Occipital lobe (tissue), 2 donors: ENCODE results near the gene EVX2. TPM values are rescaled to one million over a fixed set of nuclear protein-coding genes. Genes with fewer than 3 reads are reported as not detected.

Experiments used
- DNase-seq: peaks from one replicate; lab custom pipeline; 2025; lab: John Stamatoyannopoulos, UW
- total RNA-seq: library from RNA; depleted of rRNA; stranded (reverse); fragments of >200 nt; gene quantifications from one replicate; pipeline ENCODE4 v1.2.3, GENCODE V29; 2014

The EVX2 gene
- total RNA-seq, 1 donor from 2014 or later = not detected

DNA sequence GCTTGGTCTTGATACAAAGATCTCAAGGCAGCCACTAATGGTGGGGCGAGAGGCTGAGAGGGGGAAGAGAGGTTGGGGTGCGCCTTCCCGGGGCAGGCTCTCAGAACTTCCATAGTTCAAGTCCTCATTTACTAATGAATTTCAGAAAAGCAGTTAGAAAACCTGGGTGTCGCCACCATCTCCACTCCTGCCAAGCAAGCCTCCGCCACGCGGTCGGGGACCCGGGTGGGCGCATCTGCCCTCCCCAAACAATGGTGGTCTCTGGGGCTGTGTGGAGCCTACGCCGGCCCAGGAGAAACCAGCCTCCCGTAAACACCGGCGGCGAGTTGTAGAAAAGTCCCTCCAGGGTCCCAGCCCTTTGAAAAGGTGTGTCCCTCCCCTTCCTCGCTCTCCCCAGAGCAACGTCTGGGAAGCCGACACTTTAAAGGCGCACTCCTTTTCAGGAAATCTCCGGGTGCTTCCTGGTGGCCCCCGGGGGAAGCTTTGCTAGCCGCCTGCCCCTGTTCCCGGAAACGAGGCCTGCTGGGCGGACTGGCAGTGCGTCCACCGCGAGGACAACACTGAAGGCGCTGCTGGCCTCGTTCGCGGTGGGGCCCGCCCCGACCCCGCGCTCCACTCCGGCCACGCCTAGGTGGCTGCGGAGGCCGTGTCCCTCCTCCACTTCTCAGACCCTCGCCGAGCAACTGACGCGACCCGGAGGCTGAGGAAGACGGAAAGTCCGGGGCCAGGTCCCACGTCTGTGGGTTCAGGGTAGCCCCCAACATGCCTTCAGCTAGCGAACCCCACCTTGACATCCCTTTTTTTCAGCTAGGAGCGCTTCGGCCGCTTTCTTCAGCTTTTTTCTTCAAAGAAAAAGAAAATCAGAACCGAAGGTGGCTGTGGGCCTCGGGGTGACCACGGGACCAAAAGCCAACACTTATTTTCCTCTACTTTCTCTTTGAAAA is 16.8 kb downstream of the EVX2 start:
- no peak for DNase-seq

DNA sequence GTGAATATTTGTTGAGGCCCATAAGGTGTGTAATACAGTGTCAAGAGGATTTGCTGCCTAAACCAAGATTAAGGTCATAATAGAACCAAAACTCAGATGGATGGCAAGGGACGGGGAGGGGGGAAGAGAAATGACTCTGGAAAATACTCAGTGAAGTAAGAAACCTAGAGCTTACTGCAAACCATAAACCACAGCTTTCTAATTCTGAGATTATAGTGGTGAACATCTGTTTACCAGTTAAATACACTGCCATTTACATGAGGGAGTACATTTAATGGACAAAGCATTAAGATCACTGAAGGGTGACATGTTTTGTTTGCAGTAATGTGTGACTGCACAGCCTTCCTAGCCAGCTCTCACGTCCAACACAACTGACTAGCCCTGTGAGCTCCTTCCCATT is 19.8 kb downstream of the EVX2 start:
- DNase-seq = no peak

DNA sequence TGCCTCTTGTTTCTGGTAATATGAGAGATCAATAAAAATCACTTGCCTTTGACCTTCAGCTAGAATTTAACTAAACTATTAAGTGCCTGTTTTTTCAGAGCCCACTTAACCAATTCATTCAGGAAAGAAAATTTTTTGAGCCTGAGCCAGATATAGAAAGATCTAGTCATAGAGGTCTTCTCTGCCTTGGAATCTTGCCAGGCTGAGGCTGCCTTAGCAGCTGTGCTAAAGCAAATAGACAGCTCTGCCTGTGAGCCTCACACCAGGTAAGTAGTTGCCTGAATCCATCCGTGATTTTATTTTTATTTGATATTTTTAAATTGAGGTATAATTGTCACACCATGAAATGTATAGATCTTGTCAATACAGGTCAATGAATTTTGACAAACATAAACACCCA is 27.4 kb downstream of the EVX2 start:
- DNase-seq = no peak

DNA sequence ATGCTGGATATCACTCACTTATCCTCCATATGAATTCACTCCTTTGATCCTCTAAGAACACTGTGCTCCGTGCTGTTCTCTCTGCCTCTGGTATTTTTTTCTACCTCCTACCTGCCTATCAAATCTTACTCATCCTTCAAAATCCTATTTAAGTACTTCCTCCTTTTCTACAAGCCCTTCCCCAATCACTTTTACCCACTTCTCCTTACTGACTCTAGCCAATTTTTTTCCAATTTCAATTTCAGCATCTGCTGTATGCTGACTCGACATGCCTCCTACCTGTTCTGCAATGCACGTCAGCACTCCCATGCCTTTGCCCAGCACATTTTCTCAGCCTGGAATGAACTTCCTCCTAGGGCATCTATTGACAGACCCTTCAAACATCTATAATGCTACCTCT is 44.4 kb downstream of the EVX2 start:
- no peak for DNase-seq

DNA sequence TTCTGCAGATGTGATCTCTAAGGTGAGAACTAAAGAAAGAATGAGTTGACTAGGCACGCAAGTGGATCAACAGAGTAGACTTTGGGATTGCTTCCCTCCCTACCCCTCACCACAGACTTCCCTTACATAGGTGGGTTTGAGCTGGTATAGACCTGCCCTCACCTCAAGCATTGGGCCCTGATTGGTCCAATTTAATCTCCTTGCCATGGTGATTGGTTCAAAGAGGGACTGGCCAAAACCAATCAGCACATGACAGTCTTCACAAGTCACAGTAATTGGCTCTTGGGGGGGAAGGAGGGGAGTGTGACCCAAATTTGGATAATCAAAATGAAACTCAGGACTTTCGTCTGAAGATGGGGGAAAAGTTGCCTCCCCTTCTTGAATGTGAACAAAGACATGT is 45.1 kb downstream of the EVX2 start:
- DNase-seq = no peak

DNA sequence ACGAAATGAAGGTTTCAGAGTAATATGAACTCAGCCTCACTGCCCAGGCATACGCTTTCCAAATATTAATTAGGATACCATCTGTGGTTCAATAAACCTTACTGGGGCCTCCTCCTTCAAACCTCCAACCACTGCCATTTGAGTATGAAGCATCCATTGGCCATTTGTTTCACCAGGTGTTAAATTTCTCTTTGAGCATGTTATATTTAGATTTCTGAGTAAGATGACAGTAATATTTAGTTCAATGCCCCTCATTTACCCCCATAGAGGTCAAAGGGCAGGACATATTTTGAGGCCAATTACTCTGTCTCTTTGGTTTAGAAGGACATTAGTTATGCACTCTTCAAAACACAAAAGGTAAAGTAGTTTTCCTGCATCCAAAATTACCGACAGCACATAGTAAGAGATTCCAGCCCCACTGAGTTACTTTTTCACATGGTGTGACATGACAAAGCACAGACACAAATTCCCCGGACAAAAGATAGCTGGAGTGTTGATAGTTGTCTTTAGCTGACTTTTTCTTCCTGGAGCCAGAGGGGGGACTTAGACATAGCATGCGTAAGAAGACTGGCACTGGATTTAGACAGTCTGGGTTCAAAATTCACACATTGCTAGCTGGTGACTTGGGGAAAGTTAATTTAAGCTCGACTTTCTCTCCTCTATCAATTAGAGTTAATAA is 48.6 kb downstream of the EVX2 start:
- no peak for DNase-seq

DNA sequence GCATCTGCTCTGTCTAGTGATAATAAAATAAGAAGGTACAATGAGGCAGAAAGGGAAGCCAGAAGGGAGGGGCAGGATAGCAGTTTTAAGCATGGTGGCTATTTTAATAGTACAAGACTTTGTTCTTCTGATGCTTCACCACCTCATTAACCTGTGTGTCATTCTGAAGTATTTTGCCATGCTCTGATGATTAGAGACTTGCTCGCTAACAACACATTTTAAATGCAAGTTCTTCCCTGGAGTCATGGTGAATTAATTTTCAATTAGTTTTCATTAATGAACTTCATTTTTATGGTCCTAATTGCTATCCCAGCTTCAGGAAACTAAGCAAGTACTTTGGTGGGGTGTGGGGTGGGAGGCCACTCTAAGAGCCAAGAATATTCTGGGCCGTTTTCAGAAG is 56.0 kb downstream of the EVX2 start:
- DNase-seq = no peak

Other genes with a start within 250 kb of the EVX2 start
- gene LNPK, start 81.7 kb downstream of the EVX2 start, total RNA-seq = 67.1 TPM
- not detected for gene HOXD13, start 8.8 kb upstream of the EVX2 start, total RNA-seq
- not detected for gene HOXD12, start 15.8 kb upstream of the EVX2 start, total RNA-seq
- not detected for gene HOXD11, start 23.3 kb upstream of the EVX2 start, total RNA-seq
- gene HOXD10, start 32.8 kb upstream of the EVX2 start, total RNA-seq = not detected
- gene HOXD9, start 38.8 kb upstream of the EVX2 start, total RNA-seq = not detected
- not detected for gene HOXD8, start 45.7 kb upstream of the EVX2 start, total RNA-seq
- gene HOXD4, start 67.6 kb upstream of the EVX2 start, total RNA-seq = not detected
- not detected for gene HOXD3, start 73.3 kb upstream of the EVX2 start, total RNA-seq
- not detected for gene HOXD1, start 104.7 kb upstream of the EVX2 start, total RNA-seq
- gene MTX2, start 185.5 kb upstream of the EVX2 start, total RNA-seq = 50.5 TPM